HG03354 (cell line): Measurements from ENCODE around the gene MYG1.

Experiments used
- ATAC-seq: cut with Tn5 transposase; IDR thresholded peaks from one replicate; pipeline ENCODE4 v1.9.1; 2021; ENCODE audit warnings: mild to moderate bottlenecking; ENCODE audit not compliant: unreplicated experiment, poor library complexity, severe bottlenecking

Gene MYG1, protein sequence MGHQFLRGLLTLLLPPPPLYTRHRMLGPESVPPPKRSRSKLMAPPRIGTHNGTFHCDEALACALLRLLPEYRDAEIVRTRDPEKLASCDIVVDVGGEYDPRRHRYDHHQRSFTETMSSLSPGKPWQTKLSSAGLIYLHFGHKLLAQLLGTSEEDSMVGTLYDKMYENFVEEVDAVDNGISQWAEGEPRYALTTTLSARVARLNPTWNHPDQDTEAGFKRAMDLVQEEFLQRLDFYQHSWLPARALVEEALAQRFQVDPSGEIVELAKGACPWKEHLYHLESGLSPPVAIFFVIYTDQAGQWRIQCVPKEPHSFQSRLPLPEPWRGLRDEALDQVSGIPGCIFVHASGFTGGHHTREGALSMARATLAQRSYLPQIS

DNA sequence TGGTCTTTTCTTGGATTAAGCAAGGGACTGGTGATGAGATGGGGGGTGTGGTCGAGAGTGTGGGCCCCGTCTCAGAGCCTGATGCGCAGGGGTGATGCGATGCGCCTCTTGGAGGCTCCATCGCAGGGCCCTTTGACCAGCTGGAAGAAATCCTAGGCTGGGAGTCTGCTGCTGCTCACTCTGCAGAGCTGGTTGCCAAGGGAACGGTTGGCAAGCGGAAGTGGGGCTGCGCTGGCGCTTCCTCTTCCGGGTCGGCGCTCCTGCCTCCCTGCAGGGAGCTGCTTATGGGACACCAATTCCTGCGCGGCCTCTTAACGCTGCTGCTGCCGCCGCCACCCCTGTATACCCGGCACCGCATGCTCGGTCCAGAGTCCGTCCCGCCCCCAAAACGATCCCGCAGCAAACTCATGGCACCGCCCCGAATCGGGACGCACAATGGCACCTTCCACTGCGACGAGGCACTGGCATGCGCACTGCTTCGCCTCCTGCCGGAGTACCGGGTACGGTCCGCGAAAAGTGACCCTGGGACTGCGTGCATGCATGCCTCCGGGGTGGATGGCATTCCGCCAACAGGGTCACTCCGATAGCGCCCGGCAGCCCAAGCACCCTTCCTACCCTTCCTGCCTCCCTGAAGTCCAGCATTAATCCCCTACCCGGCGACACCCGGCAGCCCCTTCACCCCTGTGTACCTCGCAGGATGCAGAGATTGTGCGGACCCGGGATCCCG is at the start of gene MYG1:
MYG1 (plus strand) TSS at position 242 of the 727 bp plus-strand sequence; CDS start at position 285, 43 bp downstream.
- peak; percentile 78 for ATAC-seq

DNA sequence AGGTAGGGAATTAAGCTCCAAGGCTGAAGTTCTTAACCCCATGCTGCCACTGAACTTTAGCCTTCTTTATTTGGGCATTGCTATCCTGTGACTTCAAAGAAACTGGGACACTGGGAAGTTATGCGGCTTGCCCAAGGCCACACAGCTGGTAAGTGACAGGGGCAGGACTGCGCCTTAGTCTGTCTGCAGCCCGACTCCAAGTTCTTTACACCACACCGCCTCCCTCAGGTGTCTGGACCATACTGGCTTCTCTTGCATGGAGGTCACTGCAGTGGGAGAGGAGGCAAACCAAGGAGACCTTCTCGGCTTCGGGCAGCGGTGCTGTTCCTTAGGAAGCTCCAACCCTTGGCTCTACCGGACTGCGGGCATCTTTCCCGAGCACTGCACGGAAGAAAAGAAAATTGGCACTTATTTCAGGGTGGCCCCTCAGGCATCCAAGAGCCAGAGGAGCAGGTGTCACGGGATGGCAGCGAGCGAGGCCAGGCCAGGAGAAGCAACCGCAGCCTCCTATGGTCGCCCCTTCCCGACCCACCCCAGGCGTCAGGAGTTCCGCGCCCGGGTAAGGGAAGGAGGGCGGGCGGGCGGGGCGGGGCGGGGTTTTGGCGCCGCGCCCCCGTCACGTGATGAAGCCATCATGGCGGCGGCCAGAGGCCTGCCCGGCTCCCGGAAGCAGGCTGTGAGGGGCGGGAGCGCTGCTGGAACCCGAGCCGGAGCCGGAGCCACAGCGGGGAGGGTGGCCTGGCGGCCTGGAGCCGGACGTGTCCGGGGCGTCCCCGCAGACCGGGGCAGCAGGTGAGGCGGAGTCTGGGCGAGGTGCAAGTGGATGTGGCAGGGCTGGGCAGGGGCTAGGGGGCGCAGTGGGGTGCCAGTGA is 47.8 kb upstream of the MYG1 start:
- ATAC-seq = peak; percentile 77

DNA sequence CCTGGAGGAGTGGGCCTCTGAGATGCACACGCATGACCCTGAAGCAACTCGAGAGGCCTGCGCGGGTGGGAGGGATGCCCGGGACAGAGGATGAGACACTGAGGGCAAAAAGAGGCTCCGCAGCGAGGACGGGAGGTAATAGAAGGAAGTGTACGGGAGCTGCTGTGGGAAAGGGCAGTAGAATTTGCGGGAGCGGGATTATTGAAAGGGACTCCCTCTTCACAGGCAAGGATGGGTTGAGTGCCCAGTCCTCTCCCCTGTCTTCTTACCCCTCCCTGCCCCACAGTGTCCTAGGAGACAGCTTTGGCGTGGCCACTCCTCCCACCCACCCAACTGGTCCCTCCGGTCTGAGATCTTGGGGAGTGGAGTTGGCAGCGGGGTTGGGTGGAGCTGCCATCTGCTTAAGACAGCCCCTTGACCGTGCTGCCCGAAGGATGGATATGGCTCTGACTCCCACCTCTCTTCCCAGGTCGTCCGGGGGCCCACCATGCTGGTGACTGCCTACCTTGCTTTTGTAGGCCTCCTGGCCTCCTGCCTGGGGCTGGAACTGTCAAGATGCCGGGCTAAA is 47.1 kb upstream of the MYG1 start:
- no peak for ATAC-seq

DNA sequence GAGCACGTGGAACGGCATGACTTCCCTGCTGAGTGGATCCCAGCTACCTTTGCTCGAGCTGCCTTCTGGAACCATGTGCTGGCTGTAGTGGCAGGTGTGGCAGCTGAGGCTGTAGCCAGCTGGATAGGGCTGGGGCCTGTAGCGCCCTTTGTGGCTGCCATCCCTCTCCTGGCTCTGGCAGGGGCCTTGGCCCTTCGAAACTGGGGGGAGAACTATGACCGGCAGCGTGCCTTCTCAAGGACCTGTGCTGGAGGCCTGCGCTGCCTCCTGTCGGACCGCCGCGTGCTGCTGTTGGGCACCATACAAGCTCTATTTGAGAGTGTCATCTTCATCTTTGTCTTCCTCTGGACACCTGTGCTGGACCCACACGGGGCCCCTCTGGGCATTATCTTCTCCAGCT is 46.2 kb upstream of the MYG1 start:
- no peak for ATAC-seq

DNA sequence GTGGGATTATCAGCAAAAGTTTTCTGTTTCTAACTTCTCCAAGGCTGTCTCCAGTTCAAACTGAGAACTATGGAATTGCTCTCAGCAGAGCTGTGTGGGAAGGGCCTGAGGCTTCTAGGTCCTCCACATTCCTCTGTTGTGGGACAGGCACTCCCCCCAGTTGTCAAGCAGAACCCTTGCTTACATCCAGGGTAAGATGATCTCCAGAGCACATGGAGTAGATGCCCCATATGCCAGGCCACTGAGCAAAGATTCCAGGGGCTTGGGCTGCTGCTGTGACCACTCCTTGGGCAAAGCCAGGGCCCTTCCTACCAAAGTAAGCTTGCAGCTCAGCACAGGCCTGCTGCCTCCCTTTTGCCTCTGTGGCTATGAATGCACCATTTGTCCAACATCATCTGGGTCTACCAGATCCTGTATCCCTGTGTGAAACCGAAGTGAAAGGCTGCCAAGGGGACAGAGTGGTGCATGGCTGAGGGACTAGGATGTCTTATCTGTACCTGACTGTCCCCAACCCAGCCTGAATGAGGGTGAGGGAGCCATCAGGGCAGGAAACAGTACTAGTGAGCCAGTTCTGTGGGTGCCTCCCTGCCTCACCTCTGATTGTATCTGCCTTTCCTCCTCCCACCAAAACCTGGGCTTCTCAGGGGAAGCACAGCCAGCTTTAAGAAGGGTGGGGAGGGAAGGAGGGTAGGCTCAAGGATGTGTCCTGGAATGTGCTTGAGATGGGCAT is 44.5 kb upstream of the MYG1 start:
- ATAC-seq = no peak

DNA sequence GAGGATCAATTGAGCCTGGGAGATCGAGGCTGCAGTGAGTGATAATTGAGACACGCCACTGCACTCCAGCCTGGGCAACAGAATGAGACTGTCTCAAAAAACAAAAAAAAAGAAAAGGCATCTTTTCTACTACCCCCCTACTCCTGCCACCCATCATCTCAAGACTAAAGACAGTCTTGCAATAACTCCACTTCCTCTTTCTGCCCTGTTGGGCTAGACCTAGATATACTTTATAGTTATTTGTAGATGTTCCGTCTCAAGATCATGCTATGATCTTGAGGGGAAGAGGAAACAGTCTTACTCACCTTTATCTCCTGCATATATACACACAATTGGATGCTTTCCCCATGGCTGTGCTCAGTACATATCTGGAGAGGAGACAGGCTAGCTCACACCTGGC is 43.5 kb upstream of the MYG1 start:
- ATAC-seq = no peak

DNA sequence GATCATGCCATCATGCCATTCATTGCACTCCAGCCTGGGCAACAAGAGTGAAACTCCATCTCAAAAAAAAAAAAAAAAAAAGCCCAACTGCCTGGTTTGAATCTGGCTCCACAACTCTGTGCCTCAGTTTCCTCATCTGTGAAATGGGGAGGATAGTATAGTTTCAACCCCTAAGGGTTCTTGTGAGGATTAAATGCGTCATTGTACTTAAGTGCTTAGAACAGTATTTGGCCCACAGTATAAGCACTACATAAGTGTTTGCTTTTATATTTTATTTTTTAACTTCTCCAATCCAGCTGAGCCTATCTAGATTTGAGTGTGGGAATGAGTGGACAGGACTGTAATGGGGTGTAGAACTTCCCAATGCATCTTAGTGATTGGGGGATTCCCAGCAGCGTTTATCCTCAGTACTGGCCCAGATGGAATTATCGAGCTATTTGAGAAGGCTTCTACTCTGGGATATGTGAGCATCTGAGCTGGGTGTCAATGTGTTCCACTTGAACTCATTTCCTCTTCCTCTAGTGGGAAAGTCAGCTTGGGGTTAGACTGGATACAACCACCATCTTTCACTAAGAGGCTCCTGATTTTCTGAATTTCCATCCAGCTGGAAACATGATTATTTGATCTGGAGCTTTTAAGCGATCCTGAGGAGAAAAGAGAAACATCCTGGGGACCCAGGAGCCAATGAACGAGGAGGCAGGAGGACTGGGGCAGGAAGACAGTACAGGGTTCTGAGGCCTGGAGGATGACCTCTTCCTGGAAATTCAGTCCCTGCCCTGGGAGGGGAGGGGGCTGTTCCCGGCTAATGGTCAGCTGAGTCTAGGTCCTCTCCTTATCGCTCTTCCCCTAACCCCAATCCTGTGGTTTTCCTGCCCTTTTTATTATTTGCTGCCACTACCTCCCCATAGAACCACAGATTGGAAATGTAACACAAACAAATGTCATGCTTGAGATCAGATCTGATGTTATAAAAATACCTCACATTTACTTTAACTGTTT is 40.7 kb upstream of the MYG1 start:
- no peak for ATAC-seq

DNA sequence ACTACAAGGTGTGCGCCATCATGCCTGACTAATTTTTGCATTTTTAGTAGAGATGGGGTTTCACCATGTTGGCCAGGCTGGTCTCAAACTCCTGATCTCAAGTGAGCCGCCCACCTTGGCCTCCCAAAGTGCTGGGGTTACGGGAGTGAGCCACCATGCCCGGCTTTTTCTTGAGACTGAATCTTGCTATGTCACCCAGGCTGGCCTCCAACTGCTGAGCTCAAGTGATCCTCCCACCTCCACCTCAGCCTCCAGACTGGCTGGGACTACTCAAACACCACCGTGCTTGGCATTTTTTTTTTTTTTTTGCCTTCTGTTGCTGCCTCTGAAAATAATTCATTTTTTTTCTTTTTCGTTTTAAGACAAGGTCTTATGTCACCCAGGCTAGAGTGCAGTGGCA is 39.6 kb upstream of the MYG1 start:
- ATAC-seq = no peak

DNA sequence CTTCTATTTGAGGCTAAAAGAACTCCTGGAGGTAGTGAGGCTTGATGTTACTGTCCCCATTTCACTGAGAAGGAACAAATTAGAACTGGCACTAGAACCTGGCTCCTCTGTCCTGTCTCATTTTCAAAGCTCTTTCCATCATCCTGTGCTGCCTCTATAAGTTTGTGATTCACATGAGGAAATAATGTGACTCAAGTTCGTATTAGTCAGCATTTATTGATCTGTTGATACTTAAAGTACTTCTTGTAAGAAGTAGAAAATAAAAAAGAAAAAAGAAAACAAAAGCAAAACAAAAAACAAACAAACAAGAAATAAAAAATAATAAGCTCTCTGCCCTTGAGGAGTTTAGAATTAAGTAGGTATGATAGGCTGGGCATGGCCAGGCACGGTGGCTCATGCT is 33.7 kb upstream of the MYG1 start:
- no peak for ATAC-seq

DNA sequence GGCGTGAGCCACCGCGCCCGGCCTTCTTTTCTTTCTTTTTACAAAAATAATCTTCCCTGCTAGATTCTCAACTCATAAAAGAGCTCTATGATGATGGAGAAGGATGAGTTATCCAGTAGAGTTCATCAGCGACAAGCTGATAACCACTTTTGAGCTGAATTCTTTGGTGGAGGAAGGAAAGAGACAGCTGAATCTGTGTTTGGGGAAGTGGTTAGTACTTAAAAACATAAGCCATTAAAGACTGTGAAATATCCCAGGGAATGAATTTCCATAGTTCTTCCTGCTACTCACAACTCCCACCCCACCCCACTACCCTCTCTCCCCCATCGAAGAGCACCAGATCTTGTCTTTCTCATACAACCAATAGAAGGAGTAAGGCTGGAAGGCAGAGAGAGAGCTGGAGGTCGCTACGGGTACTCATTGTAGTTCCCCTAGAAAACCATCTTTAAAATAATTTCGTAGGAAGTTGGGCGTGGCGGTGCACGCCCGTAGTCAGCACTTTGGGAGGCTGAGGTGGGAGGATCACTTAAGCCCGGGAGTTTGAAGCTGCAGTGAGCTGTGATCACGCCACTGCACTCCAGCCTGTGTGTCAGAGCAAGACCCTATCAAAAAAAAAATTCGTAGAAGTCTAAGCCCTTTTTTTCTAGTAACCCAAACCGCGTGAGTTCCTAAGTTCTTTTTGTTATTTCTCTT is 32.0 kb upstream of the MYG1 start:
- ATAC-seq = peak; percentile 19

DNA sequence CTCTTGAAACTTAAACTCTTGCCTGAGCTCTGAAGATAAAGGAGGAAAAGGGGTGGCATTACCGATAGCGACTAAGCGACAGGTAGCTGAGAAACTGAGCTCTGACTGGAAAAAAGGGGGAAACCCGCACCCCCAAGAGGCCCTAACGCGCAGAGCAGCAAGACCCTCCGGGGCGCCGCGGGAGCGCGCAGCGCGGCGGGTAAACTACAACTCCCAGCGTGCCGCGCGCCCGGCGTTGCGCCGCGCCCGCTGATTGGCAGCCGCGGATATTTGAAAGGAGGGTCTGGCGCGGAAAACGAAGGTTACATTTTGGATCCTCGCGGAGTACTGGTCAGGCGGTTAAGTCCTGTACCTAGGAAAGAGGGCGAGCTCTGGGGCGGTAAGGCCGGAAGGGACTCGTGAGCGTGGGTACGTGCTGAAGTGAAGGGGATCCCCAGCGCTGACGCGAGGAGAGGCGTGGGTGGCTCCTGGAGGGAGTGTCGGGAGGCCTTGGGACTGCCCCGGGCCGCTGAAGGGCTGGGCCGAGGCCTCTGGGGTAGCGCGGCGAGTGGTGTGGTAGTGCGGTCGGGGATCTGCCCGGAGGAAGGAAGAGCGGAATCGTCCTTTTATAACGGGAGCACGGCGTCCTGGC is 31.4 kb upstream of the MYG1 start, which contains the start of gene ESPL1:
ESPL1 (plus strand) TSS at position 301 of the 631 bp plus-strand sequence. CDS start 468 bp downstream, outside the sequence.
- ATAC-seq = peak; percentile 91

DNA sequence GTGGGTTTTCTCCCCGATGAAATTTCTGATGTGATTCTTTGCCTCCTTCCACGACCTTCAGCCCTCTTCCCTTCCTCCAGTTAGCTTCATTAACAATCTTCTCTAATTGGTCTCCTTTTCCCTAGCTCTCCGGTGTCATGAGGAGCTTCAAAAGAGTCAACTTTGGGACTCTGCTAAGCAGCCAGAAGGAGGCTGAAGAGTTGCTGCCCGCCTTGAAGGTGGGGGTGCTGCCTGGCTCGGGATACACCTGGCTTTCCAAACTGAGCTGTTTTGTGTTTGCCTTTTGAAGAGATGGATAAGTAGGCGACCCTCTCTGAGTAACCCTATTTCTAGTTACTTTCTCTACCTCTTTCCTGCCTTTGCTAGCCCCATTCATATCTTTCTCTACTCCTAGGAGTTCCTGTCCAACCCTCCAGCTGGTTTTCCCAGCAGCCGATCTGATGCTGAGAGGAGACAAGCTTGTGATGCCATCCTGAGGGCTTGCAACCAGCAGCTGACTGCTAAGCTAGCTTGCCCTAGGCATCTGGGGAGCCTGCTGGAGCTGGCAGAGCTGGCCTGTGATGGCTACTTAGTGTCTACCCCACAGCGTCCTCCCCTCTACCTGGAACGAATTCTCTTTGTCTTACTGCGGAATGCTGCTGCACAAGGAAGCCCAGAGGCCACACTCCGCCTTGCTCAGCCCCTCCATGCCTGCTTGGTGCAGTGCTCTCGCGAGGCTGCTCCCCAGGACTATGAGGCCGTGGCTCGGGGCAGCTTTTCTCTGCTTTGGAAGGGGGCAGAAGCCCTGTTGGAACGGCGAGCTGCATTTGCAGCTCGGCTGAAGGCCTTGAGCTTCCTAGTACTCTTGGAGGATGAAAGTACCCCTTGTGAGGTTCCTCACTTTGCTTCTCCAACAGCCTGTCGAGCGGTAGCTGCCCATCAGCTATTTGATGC is 30.6 kb upstream of the MYG1 start:
- ATAC-seq = no peak

DNA sequence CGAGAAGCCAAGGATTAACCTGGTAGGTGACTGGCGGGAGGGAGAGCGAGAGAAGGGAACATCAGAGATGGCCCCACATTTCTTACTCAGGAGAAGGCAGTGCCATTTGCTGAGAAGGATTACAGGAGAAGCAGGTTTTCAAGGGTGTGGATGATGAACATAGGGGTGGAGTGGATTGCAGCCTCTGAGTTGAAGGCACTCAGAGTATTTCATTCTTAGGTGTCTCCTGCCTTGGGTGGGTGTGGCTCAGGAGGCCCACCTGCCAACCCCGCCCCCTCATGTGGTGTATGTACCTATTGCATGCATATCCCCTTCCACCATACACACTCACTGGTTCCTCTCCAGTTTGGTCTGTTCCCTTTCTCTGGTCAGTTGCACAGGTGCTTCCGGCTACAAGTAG is 25.1 kb upstream of the MYG1 start:
- ATAC-seq = no peak

DNA sequence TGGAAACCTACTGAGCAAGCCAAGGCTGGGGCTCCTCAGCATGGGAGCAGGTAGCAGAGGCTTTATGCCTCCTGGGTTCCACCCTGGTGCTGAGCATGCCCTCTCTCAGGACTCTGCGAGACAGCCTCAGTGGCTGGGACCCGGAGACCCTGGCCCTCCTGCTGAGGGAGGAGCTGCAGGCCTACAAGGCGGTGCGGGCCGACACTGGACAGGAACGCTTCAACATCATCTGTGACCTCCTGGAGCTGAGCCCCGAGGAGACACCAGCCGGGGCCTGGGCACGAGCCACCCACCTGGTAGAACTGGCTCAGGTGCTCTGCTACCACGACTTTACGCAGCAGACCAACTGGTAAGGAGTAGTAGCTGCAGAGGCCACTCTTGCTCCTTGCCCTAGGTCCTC is 23.0 kb upstream of the MYG1 start:
- no peak for ATAC-seq

DNA sequence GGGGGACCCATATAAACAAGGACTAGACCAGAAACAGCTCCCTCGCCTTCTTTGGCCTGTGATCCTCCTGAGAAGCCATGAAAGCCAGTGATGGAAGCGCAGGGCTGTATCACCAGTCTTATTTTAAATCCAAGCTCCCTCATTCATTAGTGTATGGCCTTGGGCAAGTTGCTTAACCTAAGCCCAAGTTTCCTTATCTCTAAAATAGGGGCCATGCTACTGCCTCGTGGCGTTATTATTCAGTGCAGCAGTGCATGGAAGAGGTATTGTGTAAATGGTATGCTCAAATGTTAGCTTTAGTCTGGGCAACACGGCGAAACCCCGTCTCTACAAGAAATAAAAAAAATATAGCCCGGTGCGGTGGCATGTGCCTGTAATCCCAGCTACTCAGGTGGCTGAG is 21.5 kb upstream of the MYG1 start:
- no peak for ATAC-seq

DNA sequence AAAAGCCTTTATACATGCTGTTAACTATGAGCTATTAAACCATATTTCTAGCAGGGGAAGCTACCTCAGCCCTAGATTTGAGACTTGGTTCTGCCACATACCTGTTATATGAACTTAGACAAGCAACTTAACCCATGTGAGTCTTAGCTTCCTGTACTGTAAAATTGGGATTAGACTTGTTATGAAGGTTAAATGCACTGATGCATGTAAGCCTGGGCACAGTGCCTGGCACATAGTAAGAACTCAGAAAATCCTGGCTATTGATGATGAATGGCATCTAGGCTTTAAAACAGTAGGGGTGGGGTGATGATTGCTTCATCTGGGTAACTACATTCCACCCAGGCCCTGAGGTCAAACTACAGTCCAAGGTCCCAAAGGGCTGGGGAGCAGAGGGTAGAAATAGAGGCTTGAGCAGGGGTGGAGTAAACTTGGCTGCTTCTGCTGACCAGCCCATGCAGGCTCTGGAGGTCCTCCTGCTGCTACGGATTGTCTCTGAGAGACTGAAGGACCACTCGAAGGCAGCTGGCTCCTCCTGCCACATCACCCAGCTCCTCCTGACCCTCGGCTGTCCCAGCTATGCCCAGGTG is 20.1 kb upstream of the MYG1 start:
- ATAC-seq = no peak
